ENCODE measurements around the gene SPDYE17.
"Not testable (repeated sequence)": the region's sequence is repeated elsewhere in the genome, so short reads cannot be mapped to it uniquely, and the experiment has no call there.

Gene SPDYE17

DNA sequence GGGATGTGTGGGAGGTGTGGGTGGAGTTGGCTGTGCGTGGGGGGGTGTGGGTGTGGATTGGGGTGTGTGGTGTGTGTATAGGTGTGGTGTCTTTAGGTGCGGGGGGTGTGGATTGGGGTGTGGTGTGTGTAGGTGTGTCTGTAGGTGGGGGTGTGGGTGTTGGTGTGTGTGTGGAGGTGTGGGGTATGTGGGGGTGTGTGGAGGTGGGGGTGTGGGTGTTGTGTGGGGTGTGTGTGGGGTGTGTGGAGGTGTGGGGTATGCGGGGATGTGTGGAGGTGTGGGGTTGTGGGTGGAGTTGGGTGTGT, 33.9 kb downstream of the SPDYE17 start:
- DNase-seq, result no peak

DNA sequence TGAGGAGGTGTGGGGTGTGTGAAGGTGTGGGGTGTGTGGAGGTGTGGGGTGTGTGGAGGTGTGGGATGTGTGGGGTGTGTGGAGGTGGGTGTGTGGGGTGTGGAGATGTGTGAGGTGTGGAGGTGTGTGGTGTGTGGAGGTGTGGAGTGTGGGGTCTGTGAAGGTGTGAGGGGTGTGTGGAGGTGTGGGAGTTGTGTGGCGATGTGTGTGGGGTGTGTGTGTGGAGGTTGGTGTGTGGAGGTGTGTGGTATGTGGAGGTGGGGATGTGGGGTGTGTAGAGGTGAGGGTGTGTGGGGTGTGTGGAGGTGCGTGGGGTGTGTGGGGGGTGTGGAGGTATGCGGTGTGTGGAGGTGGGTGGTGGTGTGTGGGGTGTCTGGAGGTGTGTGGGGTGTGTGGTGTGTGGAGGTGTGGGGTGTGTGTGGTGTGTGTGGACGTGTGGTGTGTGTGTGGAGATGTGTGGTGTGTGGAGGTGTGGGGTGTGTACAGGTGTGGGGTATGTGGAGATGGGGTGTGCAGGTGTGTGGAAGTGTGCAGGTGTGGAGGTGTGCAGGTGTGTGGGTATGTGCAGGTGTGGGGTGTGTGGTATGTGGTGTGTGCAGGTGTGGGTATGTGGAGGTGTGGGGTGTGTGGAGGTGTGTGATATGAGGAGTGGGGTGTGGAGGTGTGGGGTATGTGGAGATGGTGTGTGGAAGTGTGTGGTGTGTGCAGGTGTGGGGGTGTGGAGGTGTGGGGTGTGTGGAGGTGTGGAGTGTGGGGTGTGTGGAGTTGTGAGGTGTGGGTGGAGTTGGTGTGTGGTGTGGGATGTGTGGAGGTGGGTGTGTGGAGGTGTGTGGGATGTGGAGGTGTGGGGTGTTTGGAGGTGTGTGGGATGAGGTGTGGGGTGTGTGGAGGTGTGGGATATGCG, 34.5 kb downstream of the SPDYE17 start:
- no peak for DNase-seq

- DNase-seq, result not testable (repeated sequence)
Measured at GRCh38 chr7:76996932-76997331, 35.2 kb downstream of the SPDYE17 start.

- not testable (repeated sequence) for DNase-seq
Measured at GRCh38 chr7:76994286-76994685, 37.9 kb downstream of the SPDYE17 start.

DNA sequence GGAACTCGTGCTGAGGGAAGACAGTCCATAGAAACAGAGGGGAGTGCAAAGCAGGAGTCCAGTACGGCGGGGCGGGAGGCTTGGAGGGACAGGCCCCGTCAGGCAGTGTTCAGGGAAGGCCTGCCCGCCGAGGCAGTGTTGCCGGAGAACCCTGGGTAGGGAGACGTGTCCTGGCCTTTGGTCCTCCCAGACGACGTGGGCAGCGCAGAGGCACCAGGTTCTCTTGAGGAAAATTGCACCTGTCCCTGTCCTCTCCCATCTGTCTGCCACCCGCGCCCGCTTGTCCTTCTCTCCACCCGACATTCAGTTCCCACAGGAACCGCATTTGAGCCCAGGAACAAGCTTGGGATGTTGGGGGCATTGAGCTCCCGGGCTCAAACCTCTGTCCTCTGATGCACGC, 38.3 kb downstream of the SPDYE17 start:
- not testable (repeated sequence) for DNase-seq

GRCh38 chr7:76992871-76993270, 39.3 kb downstream of the SPDYE17 start:
- not testable (repeated sequence) for DNase-seq

GRCh38 chr7:76992204-76992603, 40.0 kb downstream of the SPDYE17 start:
- DNase-seq, result not testable (repeated sequence)

DNA sequence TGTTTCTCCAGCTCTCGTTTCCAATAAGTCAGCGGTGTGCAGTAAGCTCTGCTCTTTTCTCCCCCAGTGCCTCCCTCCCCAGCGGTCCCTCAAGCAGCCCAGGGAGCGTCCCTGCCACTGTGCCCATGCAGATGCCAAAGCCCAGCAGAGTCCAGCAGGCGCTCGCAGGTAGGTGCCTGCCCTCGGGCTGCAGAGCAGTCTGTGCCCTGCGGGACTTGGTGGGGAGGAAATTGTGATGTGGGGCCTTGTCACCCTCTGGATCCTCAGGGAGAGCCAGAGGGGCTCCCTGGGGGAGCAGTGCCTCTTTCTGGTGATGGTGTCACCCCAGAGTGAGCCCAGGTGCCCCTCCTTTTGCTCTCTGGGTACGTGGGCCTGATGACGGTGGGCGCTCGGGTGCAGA, 42.0 kb downstream of the SPDYE17 start:
- DNase-seq, result not testable (repeated sequence)

- not testable (repeated sequence) for DNase-seq
Measured at GRCh38 chr7:76985924-76986717, 46.0 kb downstream of the SPDYE17 start.

GRCh38 chr7:76984784-76985136, 47.4 kb downstream of the SPDYE17 start:
- DNase-seq, result not testable (repeated sequence)

DNA sequence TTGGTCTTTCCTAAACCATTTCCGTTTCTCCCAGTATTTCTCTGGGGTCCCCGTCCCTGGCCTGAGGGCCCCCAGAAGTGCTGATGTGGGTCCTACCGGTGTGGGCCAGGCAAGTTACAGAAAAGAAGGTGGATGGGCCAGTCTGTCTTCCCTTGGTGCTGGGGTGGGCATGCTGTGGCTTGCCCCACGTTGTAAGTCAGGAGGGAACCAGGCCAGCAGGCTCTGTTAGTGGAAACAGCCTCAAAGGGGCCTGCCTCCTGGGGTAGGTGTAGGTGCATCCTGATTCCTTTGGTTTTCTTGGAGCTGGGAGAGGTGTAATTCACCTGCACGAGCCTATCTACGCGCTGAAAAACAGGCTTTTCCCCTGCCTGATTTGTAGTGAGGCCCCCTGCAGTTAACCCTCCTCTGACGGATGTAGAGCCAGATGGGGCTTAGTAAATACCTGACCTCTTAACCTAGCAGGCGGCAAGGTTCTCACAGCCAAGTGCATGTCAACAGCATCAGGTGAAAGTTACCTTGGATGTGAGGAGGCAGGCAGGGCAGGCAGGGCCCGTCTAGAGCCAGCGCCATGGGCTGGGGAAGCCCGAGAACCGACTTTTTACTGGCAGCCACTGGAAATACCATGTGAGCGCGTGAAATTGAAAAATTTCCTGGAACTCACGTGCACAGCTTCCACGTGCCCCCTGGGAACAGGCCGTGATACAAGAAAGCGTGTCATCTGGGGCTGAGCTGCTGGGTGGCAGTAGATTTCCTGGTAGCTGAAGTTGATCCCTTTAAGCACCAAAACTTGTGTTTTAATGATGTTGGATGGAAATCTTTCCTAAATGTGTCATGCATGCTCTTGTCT, 48.0 kb downstream of the SPDYE17 start:
- not testable (repeated sequence) for DNase-seq

DNA sequence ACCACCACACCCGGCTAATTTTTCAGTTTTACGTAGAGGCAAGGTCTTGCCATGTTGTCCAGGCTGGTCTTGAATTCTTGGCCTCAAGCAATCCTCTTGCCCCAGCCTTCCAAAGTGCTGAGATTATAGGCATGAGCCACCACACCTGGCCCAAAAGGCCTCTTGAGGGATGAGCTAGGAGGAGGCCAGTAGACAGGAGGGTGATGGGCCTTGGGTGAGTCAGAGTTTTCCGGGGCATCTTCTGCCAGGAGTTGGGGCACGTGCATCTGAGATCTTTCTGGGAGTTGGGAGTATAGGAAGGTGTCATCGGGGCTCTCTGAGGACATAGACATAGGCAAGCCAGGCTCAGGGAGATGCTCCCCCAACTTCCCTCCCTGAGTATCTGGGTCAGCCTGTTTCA, 48.8 kb downstream of the SPDYE17 start:
- not testable (repeated sequence) for DNase-seq

DNA sequence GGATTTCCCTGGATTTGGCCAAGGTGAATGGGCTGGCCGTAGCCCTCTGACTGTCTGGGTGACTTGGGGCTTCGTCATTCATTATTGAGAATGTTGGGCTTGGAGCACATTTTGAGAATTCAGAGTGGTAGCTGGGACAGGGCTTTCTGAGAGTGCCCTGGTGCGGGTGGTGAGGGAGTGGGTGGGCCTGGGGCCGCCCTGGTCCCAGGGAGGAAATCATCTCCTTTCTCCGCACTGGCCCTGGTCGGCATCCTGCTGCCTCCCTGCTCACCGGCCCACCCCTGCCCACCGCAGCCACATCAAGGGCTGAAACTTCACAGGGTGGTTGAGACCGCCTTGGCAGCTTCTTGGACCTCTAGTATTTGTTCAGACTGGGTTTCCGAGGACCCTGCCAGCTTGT, 49.7 kb downstream of the SPDYE17 start:
- DNase-seq, result not testable (repeated sequence)

DNA sequence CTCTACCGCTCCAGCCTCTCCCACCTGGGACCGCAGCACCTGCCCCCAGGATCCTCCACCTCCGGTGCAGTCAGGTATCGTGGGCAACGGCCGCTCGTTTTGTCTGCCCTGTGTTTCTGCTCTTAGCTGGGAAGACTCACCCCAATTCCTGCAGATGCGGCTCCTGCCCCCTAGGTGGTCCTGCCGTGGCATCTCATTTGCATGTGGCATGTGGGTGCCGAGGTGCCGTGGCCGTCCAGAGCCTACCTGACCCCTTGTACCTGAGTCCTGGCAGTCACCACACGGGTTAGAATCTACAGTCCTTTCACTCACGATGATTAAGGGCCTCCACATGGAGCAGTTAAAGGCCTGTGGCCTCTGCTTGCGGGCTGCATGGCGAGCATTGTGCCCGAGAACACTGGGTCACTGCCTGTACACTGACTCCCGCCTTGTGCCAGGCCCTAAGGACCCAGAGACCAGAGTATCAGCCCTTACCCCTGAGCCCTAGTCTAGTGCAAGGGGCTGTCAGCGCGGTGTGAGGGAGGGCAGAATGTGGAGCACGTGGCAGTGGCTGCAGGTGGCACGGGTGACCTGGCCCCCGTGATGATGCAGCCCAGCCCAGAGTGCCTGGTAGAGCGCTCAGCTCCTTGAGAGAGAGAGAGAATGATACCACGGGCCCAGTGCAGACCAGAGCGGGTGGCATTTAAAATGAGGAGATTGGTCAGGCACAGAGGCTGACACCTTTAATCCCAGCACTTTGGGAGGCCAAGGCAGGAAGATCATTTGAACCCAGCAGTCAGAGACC, 50.8 kb downstream of the SPDYE17 start:
- DNase-seq, result not testable (repeated sequence)

DNA sequence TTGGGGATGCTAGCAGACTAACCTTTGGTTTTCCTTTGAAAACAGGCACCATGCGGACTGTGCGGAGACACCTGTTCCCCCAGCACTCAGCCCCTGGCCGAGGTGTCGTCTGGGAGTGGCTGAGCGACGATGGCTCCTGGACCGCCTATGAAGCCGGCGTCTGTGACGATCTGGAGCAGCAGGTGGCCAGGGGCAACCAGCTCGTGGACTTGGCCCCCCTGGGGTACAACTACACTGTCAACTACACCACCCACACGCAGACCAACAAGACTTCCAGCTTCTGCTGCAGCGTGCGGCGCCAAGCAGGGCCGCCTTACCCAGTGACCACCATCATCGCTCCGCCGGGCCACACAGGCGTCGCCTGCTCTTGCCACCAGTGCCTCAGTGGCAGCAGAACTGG, 51.6 kb downstream of the SPDYE17 start:
- not testable (repeated sequence) for DNase-seq

- DNase-seq, result not testable (repeated sequence)
Measured at GRCh38 chr7:76977761-76978367, 54.3 kb downstream of the SPDYE17 start.

- not testable (repeated sequence) for DNase-seq
Measured at GRCh38 chr7:76974793-76975579, 57.2 kb downstream of the SPDYE17 start.

DNA sequence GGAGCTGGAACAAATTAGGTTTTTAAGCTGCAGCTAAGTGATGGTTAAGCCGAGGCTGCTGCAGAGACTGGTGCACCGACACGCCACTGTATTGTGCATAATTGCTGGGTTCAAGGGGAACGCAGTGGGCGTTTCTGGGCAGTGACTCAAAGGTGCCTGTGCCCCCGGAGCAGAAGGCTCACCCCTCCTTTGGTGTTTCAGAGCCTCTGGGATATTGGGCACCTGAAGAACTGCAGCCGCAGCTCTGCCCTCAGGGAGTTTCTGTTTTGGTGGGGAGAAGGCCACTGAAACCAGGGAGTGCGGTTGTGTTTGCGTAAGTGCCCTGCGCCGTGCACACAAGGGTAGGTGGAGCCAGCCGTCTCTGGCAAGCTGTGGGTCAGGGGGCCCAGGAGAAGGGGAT, 57.8 kb downstream of the SPDYE17 start:
- not testable (repeated sequence) for DNase-seq

DNA sequence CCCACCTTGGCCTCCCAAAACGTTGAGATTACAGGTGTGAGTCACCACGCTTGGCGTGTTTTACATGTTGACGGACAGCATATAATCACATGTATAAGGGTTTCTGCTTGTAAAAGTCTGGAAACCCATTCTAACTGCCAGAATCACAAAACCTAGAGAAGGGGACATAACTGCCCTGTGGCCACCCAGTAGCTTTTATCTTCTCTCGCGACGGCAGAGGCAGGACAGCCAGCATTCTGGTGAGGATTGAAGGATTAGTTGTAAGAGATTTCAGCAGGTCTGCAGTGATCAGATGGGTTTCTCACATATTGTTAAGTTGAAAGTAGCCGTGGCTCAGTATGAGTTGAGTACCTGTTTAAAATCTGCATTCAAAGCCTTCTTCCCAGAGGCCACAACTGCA, 59.8 kb downstream of the SPDYE17 start:
- DNase-seq, result not testable (repeated sequence)
